Small intestine (tissue), 7 donors: ENCODE data around the gene MYO1A. TPM values are rescaled to one million over a fixed set of nuclear protein-coding genes. Genes with fewer than 3 reads are reported as not detected.

Experiments used
- DNase-seq, 2 donors: peaks; one replicate each; pipeline versions ENCODE4 v3.0.0 to v3.0.0-alpha.2; 2013
- FAIRE-seq: peaks from 2 replicates; lab custom pipeline; 2012; peaks lifted over from hg19 to GRCh38; lab: Jason Lieb, UNC
- H3K27ac ChIP-seq, 3 donors: one replicate each; pipeline ENCODE4 v1.5.1; 2013; ENCODE audit warnings: low read length in 2 of 3, mild to moderate bottlenecking in 2 of 3, control low read depth in 1 of 3, inconsistent platforms in 1 of 3, low read depth in 1 of 3, moderate library complexity in 1 of 3
- H3K27me3 ChIP-seq, 3 donors: one replicate each; pipeline ENCODE4 v1.6.1; 2013; ENCODE audit warnings: low read length in 3 of 3, inconsistent platforms in 1 of 3; ENCODE audit not compliant: control insufficient read depth in 3 of 3, insufficient read depth in 3 of 3
- H3K36me3 ChIP-seq, 3 donors: one replicate each; pipeline ENCODE4 v1.6.1; 2013; ENCODE audit warnings: low read length in 3 of 3, inconsistent platforms in 1 of 3, low read depth in 1 of 3, mild to moderate bottlenecking in 1 of 3, moderate library complexity in 1 of 3; ENCODE audit not compliant: control insufficient read depth in 3 of 3, insufficient read depth in 2 of 3
- H3K4me1 ChIP-seq, 3 donors: one replicate each; pipeline ENCODE4 v1.6.1; 2013; ENCODE audit warnings: low read length in 2 of 3, inconsistent platforms in 1 of 3, low read depth in 1 of 3, mild to moderate bottlenecking in 1 of 3, moderate library complexity in 1 of 3; ENCODE audit not compliant: control insufficient read depth in 3 of 3, insufficient read depth in 2 of 3
- H3K4me3 ChIP-seq, 3 donors: one replicate each; pipeline ENCODE4 v1.5.1; 2013; ENCODE audit warnings: low read length in 3 of 3, control low read depth in 1 of 3, inconsistent platforms in 1 of 3, low read depth in 1 of 3, mild to moderate bottlenecking in 1 of 3, moderate library complexity in 1 of 3
- H3K9me3 ChIP-seq, 2 donors: one replicate each; pipeline ENCODE4 v1.6.1; 2013; ENCODE audit warnings: low read depth in 1 of 2, low read length in 1 of 2; ENCODE audit not compliant: control insufficient read depth in 2 of 2, insufficient read depth in 1 of 2
- WGBS, 3 donors: extraction: QIAGEN DNeasy Blood & Tissue Kit; methylation state at CpG; one replicate each; pipeline ENCODE4 v1.1.7; 2013; 5-methylcytosine and 5-hydroxymethylcytosine counted together
- polyA plus RNA-seq, 4 donors: library from polyadenylated mRNA; stranded (reverse) in 3 of 4; unstranded in 1 of 4; fragments of 200-250 nt in 3 of 4; fragments of 120-200 nt in 1 of 4; gene quantifications; one replicate each; pipeline versions ENCODE4 v1.2.1 to v1.2.3, GENCODE V29; 2013
- donor health status: healthy with polysubstance abuse.
- donor health status: control.
- donor health status: control.
- donor health status: Bipolar disorder and iron deficiency.
- donor health status: healthy.

The MYO1A gene
- polyA plus RNA-seq, 4 donors: 202 to 971 (median 563) TPM

- WGBS, 3 donors: 93 to 95% (median 94%) methylated on average over 13 of the region's 13 CpGs
- H3K36me3 ChIP-seq: peaks cover 2 to 47% (median 3%) of the 10 kb centered on the region in 3 donors
- FAIRE-seq (no peak), DNase-seq (no peak)
- no peak overlapping the region for H3K27ac ChIP-seq
- no peaks in the 10 kb centered on the region for H3K9me3 ChIP-seq
- H3K4me1 ChIP-seq: peaks cover 3 to 26% (median 4%) of the 10 kb centered on the region in 3 donors
- H3K27me3 ChIP-seq: no peaks in the 10 kb centered on the region
- H3K4me3 ChIP-seq: no peak overlapping the region
These were observed 46.5 kb downstream of the MYO1A start for GRCh38 chr12:57003395-57003794.

DNA sequence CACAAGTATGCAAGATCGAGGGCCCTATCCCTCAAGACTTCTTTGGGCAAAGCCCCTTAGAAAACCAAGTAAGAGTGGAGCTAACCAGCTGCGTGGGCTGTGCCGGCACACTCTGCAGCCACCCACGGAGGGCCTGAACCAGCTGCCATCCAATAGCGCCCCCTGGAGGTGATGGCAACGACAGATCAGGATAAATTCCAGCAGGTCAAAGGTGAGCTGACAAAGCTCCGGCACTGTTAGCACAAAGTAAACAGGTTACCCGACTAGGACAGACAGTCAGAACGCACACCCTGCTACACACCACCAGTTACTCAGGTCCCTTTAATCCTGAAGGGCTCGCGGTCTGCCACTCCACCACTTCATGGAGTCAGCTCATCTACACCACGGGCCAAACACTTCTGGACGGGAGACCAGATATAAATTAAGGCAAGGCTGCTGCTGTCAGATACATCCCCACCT is 48.5 kb downstream of the MYO1A start:
- Histone ChIP-seq H3K9me3 (no peaks in the 10 kb centered on the region), H3K4me1 (peaks cover 0 to 15% (median 2%) of the 10 kb centered on the region in 3 donors), H3K27me3 (no peaks in the 10 kb centered on the region), H3K36me3 (peaks cover 2 to 59% (median 3%) of the 10 kb centered on the region in 3 donors), H3K27ac (no peak overlapping the region), H3K4me3 (no peak overlapping the region)
- WGBS, 3 donors: 14 to 32% (median 29%) methylated on average over 13 of the region's 13 CpGs
- FAIRE-seq: no peak
- peak; percentile 82 for DNase-seq

DNA sequence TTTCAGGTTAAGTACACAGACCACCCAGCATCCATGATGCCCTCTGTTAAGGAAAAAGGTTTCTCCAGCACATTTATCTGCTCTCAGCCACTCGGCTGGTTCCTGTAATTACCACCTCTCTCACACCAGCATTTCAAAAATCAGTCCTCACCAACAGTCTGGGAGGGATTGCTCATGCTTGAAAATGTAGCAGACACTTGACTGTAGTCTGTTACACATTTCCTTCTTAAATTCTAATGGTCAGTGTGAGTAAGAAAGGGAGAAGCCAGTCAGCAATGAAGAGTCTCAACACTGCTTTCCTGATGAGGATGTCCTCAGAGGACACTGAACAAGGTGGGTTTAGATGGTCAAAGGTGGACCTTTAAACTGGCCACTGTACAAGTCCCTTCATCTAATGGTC is 49.5 kb downstream of the MYO1A start:
- no peaks in the 10 kb centered on the region for H3K27me3 ChIP-seq
- DNase-seq (no peak), FAIRE-seq (no peak)
- H3K9me3 ChIP-seq: no peaks in the 10 kb centered on the region
- H3K4me3 ChIP-seq: no peak overlapping the region
- H3K36me3 ChIP-seq: peaks cover 2 to 64% (median 3%) of the 10 kb centered on the region in 3 donors
- H3K27ac ChIP-seq: no peak overlapping the region
- H3K4me1 ChIP-seq: peaks cover 0 to 15% (median 0%) of the 10 kb centered on the region in 3 donors
- WGBS, 3 donors: 62 to 89% (median 73%) methylated on average over 1 of the region's 1 CpG

DNA sequence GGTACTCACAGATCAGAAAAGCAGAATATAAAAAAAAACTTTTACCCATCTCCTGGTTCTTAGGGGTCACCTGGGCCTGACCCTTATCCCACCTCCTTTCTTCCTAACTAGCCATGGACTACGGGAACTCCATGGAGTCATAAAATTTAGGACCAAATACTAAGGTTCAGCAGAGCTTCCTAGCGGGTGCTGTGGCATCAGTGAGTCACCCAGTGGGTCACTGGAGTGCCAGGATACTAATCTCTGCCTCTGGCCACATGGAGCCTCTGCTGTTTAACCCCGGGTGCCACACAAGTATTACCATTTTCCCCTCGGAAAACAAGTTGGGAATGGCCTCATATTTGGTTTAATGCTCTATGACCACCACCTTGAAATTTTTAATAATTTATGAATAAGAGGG is 50.5 kb downstream of the MYO1A start:
- DNase-seq: no peak
- no peak for FAIRE-seq
- H3K36me3 ChIP-seq: peaks cover 2 to 65% (median 3%) of the 10 kb centered on the region in 3 donors
- H3K27me3 ChIP-seq: no peaks in the 10 kb centered on the region
- H3K4me1 ChIP-seq: peaks cover 0 to 10% (median 0%) of the 10 kb centered on the region in 3 donors
- H3K9me3 ChIP-seq: no peaks in the 10 kb centered on the region
- H3K4me3 ChIP-seq: no peak overlapping the region
- H3K27ac ChIP-seq: peak overlapping the region in 1 of 3 donors; percentile 48
- 76 to 85% (median 82%) methylated on average over 4 of the region's 4 CpGs for WGBS, 3 donors

GRCh38 chr12:56998981-56999380 is 50.9 kb downstream of the MYO1A start:
- Histone ChIP-seq H3K4me3 (no peak overlapping the region), H3K4me1 (peaks cover 0 to 10% (median 0%) of the 10 kb centered on the region in 3 donors), H3K27ac (peak overlapping the region in 1 of 3 donors; percentile 71), H3K27me3 (no peaks in the 10 kb centered on the region), H3K36me3 (peaks cover 2 to 60% (median 3%) of the 10 kb centered on the region in 3 donors), H3K9me3 (no peaks in the 10 kb centered on the region)
- 53 to 73% (median 55%) methylated on average over 4 of the region's 4 CpGs for WGBS, 3 donors
- DNase-seq: no peak
- FAIRE-seq: no peak

DNA sequence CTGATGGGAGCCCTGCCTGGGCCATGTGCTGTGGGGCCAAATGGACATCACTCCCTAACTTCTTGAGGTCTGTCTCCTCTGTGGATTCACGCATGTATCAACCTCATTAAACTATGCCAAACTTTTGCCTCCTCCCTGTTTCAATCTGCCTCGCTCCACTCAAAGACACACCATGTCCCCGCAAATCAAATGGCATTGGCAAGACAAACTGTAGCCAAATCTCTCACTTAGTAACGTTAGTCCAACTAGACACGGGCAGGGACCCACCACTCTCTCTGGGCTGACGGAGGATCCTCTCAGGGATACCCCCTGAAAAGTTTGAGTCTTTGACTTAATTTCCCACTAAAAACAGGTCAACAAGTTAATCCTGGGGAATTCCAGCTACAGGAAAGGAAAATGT is 51.6 kb downstream of the MYO1A start:
- no peaks in the 10 kb centered on the region for H3K27me3 ChIP-seq
- H3K36me3 ChIP-seq: peaks cover 0 to 54% (median 3%) of the 10 kb centered on the region in 3 donors
- WGBS, 3 donors: 92 to 95% (median 93%) methylated on average over 6 of the region's 6 CpGs
- no peak overlapping the region for H3K27ac ChIP-seq
- peaks cover 0 to 10% (median 0%) of the 10 kb centered on the region in 3 donors for H3K4me1 ChIP-seq
- H3K9me3 ChIP-seq: no peaks in the 10 kb centered on the region
- FAIRE-seq (no peak), DNase-seq (no peak)
- no peak overlapping the region for H3K4me3 ChIP-seq

GRCh38 chr12:56996793-56997545 is 53.0 kb downstream of the MYO1A start:
- peaks cover 0 to 8% (median 0%) of the 10 kb centered on the region in 3 donors for H3K4me1 ChIP-seq
- no peak for DNase-seq
- H3K4me3 ChIP-seq: no peak overlapping the region
- FAIRE-seq: no peak
- H3K27ac ChIP-seq: no peak overlapping the region
- H3K36me3 ChIP-seq: peaks cover 0 to 40% (median 0%) of the 10 kb centered on the region in 3 donors
- no peaks in the 10 kb centered on the region for H3K9me3 ChIP-seq
- no peaks in the 10 kb centered on the region for H3K27me3 ChIP-seq
- WGBS, 3 donors: 81 to 84% (median 84%) methylated on average over 12 of the region's 12 CpGs

DNA sequence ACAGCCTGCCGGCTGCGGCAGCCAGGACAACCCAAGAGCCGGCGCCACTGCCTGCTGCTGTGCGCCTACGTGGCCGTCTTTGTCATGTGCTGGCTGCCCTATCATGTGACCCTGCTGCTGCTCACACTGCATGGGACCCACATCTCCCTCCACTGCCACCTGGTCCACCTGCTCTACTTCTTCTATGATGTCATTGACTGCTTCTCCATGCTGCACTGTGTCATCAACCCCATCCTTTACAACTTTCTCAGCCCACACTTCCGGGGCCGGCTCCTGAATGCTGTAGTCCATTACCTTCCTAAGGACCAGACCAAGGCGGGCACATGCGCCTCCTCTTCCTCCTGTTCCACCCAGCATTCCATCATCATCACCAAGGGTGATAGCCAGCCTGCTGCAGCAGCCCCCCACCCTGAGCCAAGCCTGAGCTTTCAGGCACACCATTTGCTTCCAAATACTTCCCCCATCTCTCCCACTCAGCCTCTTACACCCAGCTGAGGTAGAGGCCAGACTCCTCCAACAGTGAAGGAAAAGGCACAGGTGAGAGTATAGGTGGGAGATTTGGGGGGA is 53.9 kb downstream of the MYO1A start:
- no peak overlapping the region for H3K4me3 ChIP-seq
- H3K4me1 ChIP-seq: no peaks in the 10 kb centered on the region
- 94 to 95% (median 94%) methylated on average over 11 of the region's 11 CpGs for WGBS, 3 donors
- no peaks in the 10 kb centered on the region for H3K9me3 ChIP-seq
- H3K27ac ChIP-seq: no peak overlapping the region
- no peak for DNase-seq
- H3K36me3 ChIP-seq: peaks cover 0 to 31% (median 0%) of the 10 kb centered on the region in 3 donors
- no peak for FAIRE-seq
- H3K27me3 ChIP-seq: no peaks in the 10 kb centered on the region
